ENCODE results near the gene AIRE.

Gene AIRE

DNA sequence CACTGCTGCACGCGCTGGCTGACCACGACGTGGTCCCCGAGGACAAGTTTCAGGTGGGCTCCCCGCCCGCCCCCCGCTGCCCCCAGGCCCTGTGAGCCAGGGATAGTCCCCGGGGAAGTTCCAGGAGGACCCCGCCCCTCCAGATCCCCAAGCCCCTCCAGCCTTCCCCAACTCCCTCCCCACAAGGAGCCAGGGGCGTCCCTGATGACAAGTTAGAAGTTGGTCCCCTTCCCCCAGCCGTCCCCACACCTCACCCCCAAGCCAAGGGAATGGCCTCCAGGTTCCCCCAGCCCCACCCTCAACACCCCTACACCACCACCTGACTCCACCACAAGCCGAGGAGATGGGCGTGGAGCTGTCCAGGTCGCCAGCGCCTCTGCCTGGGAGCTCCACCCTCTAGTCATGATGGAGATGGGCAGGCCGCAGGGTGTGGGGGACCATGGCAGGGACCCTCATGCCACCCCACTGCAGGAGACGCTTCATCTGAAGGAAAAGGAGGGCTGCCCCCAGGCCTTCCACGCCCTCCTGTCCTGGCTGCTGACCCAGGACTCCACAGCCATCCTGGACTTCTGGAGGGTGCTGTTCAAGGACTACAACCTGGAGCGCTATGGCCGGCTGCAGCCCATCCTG lies 525 bp downstream of the AIRE start:
- TF ChIP-seq, protein P1, sequence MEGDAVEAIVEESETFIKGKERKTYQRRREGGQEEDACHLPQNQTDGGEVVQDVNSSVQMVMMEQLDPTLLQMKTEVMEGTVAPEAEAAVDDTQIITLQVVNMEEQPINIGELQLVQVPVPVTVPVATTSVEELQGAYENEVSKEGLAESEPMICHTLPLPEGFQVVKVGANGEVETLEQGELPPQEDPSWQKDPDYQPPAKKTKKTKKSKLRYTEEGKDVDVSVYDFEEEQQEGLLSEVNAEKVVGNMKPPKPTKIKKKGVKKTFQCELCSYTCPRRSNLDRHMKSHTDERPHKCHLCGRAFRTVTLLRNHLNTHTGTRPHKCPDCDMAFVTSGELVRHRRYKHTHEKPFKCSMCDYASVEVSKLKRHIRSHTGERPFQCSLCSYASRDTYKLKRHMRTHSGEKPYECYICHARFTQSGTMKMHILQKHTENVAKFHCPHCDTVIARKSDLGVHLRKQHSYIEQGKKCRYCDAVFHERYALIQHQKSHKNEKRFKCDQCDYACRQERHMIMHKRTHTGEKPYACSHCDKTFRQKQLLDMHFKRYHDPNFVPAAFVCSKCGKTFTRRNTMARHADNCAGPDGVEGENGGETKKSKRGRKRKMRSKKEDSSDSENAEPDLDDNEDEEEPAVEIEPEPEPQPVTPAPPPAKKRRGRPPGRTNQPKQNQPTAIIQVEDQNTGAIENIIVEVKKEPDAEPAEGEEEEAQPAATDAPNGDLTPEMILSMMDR (IDR thresholded peaks at IDR 0.05), result no peak
- Histone ChIP-seq H3K9me3 (no peaks in the 10 kb centered on the region), H3K36me3 (no peaks in the 10 kb centered on the region), H3K27me3 (peaks cover 43% of the 10 kb centered on the region), H3K27ac (no peak overlapping the region), H3K4me3 (ENCODE audit: low read depth in 1 of 2, low read length in 1 of 2) (no peak overlapping the region), H3K4me1 (ENCODE audit: control insufficient read depth in 1 of 2, insufficient read depth in 1 of 2, low read depth in 1 of 2, low read length in 1 of 2) (no peaks in the 10 kb centered on the region)

GRCh38 chr21:44286716-44287632 lies 1.3 kb downstream of the AIRE start:
- Histone ChIP-seq H3K27ac (no peak overlapping the region), H3K4me3 (ENCODE audit: low read depth in 1 of 2, low read length in 1 of 2) (no peak overlapping the region), H3K9me3 (no peaks in the 10 kb centered on the region), H3K36me3 (no peaks in the 10 kb centered on the region), H3K27me3 (peaks cover 43% of the 10 kb centered on the region), H3K4me1 (ENCODE audit: control insufficient read depth in 1 of 2, insufficient read depth in 1 of 2, low read depth in 1 of 2, low read length in 1 of 2) (no peaks in the 10 kb centered on the region)
- TF ChIP-seq, protein P1 (IDR thresholded peaks at IDR 0.05), result no peak

DNA sequence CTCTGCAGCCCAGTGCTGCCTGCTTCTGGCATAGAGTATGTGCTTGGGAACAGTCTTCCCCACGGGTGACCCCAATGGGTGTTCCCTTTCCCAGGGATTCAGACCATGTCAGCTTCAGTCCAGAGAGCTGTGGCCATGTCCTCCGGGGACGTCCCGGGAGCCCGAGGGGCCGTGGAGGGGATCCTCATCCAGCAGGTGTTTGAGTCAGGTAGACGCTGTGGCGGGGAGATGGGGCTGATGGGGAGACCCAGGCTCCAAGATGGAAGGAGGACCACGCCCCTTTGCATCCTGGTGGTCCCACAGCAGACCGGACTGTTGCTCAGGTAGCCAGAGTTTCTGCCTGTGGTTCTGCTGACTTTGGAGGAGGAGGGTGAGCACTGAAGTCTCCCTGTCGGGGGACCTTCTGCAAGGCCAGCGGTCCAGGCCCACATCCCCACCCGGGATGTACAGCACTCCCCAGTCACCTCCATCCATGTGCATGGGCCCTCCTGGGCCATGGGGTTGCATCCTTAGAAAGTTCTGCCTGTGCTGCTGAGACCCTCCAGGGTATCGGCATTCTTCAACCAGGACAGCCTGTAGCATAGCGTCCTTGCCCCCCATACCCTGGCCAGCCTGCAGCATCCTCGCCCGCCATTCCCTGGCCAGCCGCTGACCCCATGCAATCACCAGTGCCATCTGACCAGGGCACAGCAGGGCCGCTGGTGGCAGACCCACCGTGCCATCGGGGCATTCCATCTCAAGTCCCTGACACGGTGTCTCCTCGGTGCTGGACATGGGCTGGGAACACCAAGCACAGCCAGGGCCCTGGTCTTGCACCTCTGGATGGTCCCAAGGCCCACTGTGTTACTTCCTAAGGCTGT lies 2.8 kb downstream of the AIRE start:
- Histone ChIP-seq H3K4me3 (ENCODE audit: low read depth in 1 of 2, low read length in 1 of 2) (no peak overlapping the region), H3K36me3 (no peaks in the 10 kb centered on the region), H3K9me3 (no peaks in the 10 kb centered on the region), H3K27me3 (peaks cover 39% of the 10 kb centered on the region), H3K4me1 (ENCODE audit: control insufficient read depth in 1 of 2, insufficient read depth in 1 of 2, low read depth in 1 of 2, low read length in 1 of 2) (no peaks in the 10 kb centered on the region), H3K27ac (no peak overlapping the region)
- TF ChIP-seq, protein P1 (IDR thresholded peaks at IDR 0.05), result no peak

- Histone ChIP-seq H3K4me3 (ENCODE audit: low read depth in 1 of 2, low read length in 1 of 2) (no peak overlapping the region), H3K27ac (no peak overlapping the region), H3K27me3 (peaks cover 29% of the 10 kb centered on the region), H3K4me1 (ENCODE audit: control insufficient read depth in 1 of 2, insufficient read depth in 1 of 2, low read depth in 1 of 2, low read length in 1 of 2) (no peaks in the 10 kb centered on the region), H3K36me3 (no peaks in the 10 kb centered on the region), H3K9me3 (no peaks in the 10 kb centered on the region)
- TF ChIP-seq, protein P1 (IDR thresholded peaks at IDR 0.05), result no peak
Observed at GRCh38 chr21:44289381-44290010, 3.8 kb downstream of the AIRE start.
